Hematopoietic multipotent progenitor cell (in vitro differentiated cells): ENCODE data around the gene GSC2. TPM values are rescaled to one million over a fixed set of nuclear protein-coding genes. Genes with fewer than 3 reads are reported as not detected.
"Not testable (repeated sequence)": the region's sequence is repeated elsewhere in the genome, so short reads cannot be mapped to it uniquely, and the experiment has no call there.

Experiments
- DNase-seq, 3 donors: peaks; one replicate each; pipeline ENCODE4 v3.0.0-alpha.2; 2011 to 2015; ENCODE audit warnings: low read depth in 2 of 3, low spot score in 2 of 3
- total RNA-seq: library from RNA; depleted of rRNA; stranded (reverse); fragments of >200 nt; gene quantifications from one replicate; pipeline ENCODE4 v1.2.3, GENCODE V29; 2012

The GSC2 gene
- total RNA-seq, 1 donor = not detected

DNA sequence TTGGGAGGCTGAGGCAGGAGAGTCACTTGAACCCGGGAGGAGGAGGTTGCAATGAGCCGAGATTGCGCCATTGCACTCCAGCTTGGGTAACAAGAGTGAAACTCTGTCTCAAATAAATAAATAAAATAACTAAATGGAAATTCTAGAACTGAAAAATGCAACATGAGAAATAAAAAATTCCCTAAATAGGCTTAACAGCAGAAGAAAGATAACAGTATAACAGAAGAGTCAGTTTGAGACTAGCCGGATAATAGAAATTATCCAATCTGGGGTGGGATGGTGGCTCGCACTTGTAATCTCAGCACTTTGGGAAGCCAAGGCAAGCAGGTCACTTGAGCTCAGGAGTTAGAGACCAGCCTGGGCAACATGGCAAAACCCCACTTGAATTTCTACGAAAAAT is 14.3 kb upstream of the GSC2 start:
- no peak for DNase-seq

- DNase-seq = not testable (repeated sequence)
Observed at GRCh38 chr22:19158649-19159048, 8.6 kb upstream of the GSC2 start.

DNA sequence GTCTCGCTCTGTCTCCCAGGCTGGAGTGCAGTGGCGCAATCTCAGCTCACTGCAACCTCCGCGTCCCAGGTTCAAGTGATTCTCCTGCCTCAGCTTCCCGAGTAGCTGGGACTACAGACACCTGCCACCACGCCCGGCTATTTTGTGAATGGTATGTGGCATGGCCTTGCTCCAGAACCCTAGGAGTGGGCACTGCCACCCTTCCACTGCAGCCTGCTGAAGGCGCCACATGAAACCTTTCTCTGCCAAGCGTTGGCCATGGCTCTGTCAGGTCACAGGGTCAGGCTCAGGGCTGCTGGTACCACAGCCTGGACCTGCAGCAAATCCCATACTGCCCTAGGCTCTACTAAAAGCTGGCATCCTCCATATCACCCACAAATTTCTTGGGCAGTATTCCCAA is 6.0 kb upstream of the GSC2 start:
- DNase-seq = not testable (repeated sequence)

GRCh38 chr22:19152942-19153883 is 3.1 kb upstream of the GSC2 start:
- DNase-seq = no peak

DNA sequence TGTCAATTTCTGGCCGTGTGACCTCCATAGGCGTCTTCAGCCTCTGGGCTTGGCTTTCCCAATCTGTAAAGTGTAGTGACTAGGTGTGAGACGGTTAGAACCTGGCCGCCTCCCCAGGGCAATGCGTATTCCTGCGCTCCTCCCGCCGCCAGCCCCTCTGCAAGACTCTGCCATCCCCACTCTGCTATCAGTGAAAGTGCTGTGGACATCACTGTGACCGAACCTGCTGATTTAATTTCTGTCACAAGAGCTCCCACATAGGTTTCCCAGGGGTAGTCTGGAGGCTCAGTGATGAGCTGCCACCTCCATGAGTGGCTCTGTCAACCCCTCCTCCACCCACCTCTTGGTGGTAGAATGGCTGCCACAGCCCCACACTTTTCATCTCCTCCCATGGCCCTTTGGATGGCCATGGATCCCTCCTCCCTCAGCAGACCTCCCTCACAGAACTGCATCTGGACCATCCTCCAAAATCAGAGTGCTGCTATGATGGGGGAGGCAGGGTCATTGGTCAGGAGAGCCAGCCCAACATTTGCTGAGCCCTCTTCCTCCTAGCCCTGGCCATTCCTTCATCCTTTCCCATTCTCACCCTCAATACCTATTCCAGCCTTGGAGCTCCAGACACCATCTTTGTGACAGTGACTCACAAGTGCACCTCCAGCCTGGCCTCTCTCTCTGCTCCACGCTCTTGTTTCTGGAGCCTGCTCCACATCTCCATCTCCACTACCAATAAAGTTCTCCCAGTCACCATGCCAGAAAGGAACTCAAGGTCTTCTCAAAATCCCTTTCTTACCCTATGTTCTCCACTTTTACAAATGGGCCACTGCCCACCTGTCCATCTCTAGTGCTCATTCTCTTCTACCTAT is 1.5 kb upstream of the GSC2 start:
- DNase-seq = no peak

GRCh38 chr22:19150482-19151328 is 613 bp upstream of the GSC2 start:
- DNase-seq = no peak

DNA sequence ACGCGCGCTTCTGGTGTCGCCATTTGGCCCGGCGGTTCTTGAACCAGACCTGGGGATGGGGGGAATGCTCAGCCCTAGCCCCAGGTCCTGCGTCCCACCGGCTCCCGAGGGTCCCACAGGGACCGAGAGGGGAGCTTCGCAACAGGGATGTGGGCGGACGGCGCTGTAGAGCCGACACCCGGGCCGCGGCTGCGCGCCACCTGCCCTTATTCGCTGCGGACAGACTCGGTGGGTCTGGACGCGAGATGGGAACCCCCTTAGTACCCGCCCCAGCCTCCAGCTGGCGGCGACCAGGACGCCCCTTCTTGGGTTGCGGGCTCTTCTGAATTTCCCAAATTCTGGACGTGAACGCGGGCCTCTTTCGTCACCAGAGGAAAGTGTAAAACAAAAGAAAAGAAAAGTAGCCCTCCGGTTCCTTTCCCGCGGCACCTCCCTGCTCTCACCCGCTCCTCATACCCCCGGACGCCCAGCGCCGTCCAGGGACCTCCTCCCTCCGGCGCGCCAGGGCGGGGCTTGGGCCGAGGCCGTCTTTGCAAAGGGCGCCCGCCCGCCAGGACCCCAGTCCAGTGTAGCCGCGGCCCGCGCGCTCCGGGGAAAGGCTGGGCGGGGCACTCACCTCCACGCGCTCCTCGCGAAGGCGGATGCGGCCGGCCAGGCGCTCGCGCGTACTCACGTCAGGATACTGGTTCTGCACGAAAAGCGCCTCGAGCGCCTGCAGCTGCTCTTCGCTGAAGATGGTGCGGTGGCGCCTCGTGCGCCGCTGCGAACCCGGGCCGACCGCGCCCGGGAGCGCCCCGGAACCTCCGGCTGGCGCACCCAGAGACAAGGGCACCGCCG is 827 bp downstream of the GSC2 start:
- DNase-seq = peak in 1 of 3 donors; percentile 26

GRCh38 chr22:19148417-19149046 is 1.6 kb downstream of the GSC2 start:
- DNase-seq = no peak

GRCh38 chr22:19147195-19147780 is 2.8 kb downstream of the GSC2 start:
- DNase-seq = no peak

GRCh38 chr22:19146215-19146968 is 3.7 kb downstream of the GSC2 start:
- no peak for DNase-seq

DNA sequence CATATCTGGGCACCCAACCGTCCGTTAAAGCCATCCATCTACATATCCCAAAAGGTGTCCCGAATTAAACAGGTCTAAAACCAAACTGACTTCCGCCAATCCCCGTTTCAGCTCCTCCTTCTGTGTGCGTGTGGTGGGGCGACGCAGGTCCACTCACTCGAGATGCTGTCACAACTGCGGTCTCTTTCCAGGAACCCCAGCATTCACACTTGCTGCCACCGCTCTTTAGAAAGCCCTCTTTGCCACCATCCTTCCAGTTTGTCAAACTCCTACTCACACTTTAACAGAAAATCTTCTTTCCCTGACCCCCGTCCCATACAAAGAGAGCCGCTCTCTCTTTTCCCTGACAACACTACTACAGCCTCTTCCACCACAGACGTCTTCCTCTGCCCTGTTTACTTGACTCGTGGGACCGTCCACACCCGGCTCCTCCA is 6.1 kb downstream of the GSC2 start:
- peak in 2 of 3 donors; percentile 35 to 48 for DNase-seq

DNA sequence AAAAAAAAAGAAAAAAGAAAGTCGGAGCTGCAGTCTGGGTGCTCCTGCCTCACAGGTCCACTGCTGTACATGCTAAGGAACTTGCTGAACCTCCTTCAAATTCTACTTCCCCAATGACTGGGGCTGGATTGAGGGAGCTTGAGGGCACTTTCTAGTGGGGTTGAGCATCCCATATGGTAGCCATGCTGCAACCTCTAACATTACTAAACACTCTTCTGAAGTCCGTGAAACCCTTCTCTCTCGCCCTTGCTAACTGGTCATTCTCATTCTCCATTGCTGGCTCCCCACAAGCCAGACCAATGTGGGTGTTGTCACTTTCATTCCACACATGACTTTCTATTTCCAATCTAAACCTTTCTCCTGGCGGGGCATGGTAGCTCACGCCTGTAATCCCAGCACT is 6.9 kb downstream of the GSC2 start:
- no peak for DNase-seq

DNA sequence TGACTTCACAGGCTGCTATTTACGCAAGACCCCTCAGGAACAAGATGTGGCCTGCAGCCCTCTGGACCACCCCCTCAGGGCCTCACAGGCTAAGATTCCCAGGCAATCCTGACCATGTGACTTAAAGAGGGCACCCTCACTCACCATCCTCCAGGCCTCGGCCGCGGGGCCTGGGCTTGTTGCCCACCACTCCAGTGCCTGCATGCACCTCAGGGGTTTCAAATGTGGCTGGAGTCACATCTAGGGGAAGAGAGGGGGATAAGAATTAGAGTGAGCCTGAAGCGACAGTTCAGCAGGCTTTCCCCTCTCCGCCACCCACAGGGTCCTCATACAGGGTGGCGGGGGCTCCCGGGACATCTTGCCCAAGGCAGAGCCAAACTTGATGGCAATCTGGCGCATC is 7.7 kb downstream of the GSC2 start:
- no peak for DNase-seq

DNA sequence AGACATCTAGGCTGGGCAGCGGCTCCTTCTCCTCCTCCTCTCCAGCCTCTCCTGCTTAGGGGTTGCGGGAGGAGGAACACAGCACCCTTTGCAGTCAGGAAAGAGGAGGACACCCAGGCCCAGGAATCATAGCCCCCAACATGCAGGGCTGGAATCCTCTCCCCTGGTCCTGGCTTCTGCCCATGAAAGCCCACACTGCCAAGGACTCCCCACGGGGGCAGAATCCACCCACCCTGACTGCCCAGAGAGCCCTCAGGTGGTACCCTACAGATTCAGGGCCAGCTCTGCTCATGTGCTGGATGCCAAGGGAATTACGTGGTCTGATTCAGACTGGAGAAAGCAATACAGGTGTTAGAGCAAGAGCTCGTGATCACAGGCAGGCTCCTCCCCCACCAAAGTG is 10.1 kb downstream of the GSC2 start:
- DNase-seq = no peak

- DNase-seq = no peak
Observed at GRCh38 chr22:19139001-19139356, 11.1 kb downstream of the GSC2 start.

DNA sequence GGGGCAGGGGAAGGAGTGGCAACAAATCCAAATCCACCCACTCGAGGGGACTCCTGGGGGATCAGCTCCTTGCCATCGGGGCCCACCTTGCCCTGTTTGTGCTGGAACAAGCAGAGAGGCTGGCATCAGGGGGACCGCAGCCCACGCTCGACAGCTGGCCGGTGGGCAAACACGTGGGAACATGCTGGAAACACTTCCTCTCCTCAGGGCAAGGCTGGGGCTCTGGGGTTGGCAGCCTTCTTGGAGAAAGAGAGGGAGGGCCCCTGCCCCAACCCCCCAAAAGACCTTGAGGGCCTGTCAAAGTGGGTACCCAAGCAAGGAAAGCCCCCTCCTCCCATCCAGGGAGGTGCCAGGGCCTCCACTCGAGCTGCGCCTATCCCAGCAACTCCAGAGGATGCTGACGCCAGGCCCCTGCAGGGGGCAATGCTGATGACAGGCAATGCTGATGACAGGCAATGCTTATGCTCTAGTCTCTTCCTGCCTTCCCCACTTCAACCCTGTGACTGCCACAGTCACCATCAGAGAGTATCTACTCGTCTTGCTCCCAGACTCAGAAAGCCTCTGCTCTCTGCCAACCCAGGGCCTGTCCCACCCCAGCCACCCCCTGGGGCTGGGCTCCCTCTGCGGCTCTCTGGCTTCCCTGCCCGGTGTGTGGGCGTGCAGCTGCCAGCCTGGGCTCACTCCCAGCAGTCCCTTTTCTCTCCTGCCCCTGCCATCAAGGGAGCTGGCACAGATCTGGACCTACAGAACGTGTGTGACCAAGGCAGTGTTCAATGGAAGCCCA is 11.7 kb downstream of the GSC2 start:
- no peak for DNase-seq

DNA sequence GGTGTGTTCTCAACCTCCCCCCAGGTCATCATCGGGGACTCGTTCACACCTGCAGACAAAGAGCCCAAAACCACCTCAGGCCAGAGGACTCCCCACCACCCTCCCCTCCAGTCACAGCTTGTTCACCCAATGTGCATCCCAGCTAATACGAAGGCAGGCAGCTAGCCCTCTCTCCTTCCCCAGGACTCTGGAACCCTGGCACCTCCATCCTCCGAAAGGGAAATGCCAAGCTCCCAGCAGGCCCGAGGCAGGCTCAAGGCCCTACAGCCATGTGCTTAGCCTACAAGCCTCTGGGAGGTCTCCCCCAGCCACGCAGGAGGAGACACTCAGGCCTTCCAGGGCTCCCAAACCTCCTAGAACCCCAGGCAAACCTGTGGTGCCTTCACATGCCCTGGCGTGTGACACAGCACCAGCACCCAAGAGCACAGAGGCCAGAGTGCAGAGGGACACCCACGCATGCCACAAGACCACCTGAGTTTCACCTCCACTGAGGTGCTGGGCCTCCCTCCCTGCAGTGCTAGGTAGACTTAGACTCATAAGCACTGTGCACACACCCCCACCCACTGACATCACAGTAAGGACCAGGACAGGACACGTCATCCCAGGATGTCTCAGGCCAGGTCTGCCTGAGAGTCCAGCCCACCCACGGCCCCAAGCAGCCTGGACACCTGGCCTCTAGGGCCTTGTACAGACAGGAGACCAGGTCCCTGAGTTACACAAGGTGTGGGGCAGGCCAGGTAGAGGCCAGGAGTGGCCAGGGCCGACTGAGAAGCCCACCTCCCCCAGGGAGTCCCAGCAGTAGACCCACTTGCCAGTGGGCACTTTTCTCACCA is 12.5 kb downstream of the GSC2 start:
- no peak for DNase-seq
